Measurements from ENCODE around the gene TCF3.
A peak's percentile ranks its signal among the peaks of the same experiment; 100 is the strongest.

TCF3 gene

DNA sequence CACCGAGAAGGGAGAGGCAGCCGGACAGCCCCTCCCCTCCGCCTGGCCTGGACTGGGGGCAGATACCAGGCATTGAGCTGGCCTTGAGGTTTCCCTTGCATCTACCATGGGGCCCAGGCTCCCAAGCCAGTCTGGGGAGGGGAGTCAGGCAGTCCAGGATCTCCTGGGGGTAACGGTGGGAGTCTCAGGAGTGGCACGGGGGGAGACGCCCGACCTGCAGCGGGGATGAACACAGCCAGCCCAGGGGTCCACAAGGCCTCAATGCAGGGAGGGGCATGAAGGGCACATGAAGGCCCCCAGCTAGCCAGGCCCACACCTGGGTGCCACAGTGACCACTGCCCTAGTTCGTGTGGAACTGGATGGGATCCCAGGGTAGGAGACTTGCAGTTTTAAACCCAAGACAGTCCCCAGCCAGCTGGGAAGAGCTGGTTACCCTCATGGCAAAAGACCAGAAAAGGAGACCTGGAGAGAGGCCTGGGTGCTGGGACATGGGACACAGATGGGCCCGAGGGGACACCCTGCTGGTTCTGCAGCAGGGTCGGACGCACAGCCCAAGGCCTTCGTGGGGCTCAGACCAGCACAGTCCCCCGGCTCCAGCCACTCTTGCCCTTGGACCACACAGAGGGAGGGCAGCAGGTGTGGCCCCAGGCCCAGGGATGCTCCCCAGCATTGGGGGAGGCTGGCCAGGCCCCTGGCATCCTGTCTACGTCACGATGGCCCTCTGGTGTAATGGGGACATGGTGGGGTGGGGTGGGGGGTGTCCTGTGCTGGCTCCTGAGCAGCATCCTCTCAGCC, 42.5 kb downstream of the TCF3 start:
- FAIRE-seq, result no peak
- no peak for TF ChIP-seq POLR2A (IDR thresholded peaks at IDR 0.05; ENCODE audit: low read depth, low read length)

DNA sequence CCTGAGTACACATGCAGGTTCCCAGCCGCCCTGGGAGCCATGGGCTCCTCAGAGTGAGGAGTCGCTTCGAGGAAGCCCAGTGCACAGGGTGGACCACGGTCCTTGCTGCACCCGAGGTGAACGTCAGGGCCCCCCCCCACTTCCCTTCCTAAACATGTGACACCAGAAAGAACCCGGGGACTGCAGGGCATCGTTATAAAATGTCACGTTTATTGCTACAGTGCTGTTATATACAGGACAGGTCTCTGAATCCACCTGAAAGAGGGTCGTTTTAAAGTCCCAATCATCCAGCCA, 43.4 kb downstream of the TCF3 start:
- no peak for FAIRE-seq
- TF ChIP-seq POLR2A (IDR thresholded peaks at IDR 0.05; ENCODE audit: low read depth, low read length), result no peak

More for the DNA sequence above, 42.5 kb downstream of the TCF3 start:
- DNase-seq (ENCODE audit: insufficient read length, low spot score), result no peak

DNA sequence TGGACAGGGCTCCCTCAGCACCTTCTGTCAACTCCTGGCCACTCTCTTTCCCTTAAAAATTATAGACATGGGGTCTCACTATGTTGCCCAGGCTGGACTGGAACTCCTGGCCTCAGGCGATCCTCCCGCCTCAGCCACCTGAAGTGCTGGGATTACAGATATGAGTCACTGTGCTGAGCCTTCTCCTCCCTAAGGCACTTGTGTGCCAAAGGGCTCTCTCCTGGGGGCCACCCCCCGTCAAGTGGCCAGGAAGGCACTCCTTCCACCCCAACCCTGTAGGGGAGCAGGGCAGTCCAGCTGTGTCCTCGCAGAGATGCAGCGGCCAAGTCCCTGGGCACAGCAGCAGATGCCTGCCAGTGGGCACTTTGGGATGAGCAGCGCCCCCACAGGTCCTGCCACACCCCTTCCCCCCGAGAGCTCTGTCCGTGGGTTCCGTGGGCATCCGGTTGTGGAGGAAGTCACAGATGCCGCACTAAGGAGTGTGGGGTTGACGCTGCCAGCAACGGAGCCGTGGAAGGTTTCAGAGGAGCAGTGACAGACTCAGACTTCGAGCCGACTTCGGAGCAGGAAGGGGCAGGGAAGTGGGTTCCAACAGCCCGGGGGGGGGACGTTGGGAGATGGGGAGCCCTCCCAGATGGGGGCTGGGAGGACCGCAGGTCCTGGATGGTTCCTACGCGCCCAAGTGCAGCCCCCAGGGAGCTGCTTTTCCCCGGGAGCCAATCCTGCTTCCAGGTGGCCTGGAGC, 43.9 kb downstream of the TCF3 start:
- no peak for FAIRE-seq
- DNase-seq (ENCODE audit: insufficient read length, low spot score), result peak; percentile 98
- TF ChIP-seq POLR2A (IDR thresholded peaks at IDR 0.05; ENCODE audit: low read depth, low read length), result no peak

More for the DNA sequence above, 43.4 kb downstream of the TCF3 start:
- DNase-seq (ENCODE audit: insufficient read length, low spot score), result no peak

DNA sequence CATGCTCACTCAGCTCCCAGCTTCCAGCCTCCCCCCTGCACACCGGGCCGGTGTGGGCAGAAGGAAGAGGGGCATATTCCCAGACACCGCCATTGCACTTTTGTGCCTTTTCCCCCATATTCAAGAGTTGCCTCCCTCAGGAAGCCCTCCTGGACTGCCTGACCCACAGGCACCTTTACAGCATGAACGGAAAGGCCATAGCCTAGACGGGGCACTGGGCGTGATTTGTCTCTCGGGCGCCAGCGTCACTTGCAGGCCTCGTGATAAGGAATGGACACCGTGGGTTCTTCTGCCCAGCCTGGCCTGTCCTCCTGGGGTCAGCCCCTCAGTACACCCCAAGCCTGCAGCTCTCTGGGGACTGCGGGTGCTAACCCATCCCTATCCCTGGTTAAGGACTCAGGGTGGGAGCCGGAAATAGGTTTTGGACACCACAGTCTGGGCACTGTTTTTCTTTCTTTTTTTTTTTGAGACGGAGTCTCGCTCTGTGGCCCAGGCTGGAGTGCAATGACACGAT, 46.2 kb downstream of the TCF3 start:
- TF ChIP-seq POLR2A (IDR thresholded peaks at IDR 0.05; ENCODE audit: low read depth, low read length), result no peak
- no peak for DNase-seq (ENCODE audit: insufficient read length, low spot score)
- no peak for FAIRE-seq

DNA sequence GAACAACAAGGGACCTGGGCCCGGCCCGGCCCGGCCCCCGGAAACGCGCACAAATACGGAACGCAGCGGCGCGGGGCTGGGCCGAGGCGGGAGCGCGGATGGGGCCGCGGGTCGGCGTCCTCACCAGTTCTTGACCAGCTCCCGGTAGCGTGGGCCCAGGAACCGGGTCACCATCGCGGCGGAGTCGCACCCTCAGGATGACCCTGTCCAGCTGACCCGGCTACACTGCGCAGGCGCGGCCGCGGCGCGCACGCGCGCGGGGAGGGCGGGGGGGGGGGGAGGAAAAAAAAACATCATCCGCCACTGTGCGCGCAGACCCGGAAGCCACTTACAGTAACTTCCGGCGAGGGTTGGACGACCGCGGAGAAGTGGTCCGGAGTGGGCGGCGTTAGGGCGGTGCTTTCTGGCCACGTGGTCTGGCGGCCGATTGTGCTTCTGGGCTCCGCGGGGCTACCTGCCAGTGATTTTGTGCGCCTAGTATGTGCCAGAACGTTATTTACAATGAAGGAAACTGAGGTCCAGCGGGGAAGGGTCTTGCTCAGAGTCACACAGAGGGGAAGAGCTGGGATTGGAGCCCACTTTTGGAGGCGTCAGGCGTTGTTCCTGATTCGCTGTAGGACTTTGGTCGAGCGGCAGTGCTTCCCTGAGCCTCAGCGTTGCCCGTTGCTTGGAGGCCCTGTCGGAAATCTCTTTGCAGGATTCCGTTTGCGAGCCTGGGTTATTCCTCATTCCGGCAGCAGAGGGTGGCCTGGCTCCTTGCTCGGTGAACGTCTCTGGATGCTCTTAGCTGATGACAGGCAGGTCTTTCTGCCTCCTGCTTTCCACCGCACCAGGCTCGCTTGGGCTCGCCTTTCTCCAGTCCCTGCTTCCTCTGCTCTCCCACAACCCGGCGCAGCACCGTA, 46.9 kb downstream of the TCF3 start, which contains the start of gene UQCR11:
TSS of gene UQCR11 (minus strand) at position 227 of the 902 bp plus-strand sequence. CDS start at position 174, 53 bp downstream.
- peak; percentile 53 for FAIRE-seq
- DNase-seq (ENCODE audit: insufficient read length, low spot score), result peak; percentile 94
- TF ChIP-seq POLR2A (IDR thresholded peaks at IDR 0.05; ENCODE audit: low read depth, low read length), result peak; percentile 67

DNA sequence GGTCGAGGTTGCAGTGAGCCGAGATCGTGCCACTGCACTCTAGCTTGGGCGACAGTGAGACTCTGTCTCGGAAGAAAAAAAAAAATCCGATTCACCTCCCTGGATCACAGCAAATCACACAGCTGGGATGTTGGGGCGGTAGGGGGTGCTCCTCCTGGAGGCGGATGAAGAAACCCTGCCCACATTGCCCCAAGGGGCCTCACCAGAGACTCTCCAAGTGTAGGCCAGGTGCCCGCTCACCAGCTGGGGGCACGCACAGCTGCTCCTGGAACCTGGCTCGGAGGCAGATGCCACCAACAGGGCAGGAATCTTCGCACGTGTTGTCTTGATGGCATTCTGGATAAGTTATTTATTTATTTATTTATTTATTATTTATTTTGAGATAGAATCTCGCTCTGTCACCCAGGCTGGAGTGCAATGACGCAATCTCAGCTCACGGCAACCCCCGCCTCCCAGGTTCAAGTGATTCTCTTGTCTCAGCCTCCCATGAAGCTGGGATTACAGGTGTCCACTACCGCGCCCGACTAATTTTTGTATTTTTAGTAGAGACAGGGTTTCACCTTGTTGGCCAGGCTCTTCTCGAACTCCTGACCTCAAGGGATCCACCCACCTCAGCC, 50.2 kb downstream of the TCF3 start:
- DNase-seq (ENCODE audit: insufficient read length, low spot score) (no peak), FAIRE-seq (no peak)
- no peak for TF ChIP-seq POLR2A (IDR thresholded peaks at IDR 0.05; ENCODE audit: low read depth, low read length)

DNA sequence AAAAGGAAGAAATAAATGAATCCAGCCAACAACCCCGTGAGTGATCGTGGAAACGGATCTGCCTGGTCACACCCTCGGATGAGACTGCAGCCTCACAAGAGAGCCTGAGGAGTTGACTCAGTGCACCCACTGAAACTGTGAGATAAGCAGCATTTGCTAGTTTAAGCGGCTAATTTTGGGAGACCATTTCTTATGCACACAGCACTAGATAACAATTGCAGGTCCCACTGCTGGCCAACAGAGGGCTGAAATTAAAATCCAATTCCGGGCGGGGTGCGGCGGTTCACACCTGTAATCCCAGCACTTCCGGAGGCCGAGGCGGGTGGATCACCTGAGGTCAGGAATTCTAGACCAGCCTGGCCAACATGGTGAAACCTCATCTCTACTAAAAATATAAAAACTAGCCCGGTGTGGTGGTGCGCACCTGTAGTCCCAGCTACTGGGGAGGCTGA, 50.8 kb downstream of the TCF3 start:
- DNase-seq (ENCODE audit: insufficient read length, low spot score), result no peak
- no peak for FAIRE-seq
- TF ChIP-seq POLR2A (IDR thresholded peaks at IDR 0.05; ENCODE audit: low read depth, low read length), result no peak

DNA sequence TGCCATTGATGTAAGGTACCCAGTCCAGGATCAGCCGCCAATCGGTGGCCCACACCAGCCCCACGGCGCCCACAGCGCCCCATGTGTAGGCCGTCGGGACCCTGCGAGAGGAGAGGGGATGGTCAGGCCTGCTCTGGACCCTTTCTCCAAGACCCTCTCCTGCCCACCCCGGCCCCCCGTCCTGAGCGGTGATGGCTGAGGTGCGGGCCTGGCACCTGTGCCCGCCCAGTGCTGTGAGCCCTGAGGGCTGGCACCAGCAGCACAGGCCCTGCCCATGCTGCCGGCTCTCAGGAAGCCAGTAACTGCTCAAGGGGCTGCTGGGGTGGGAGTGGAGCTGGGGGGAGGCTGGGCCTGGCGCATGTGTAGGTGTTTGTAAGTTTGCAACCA, 53.0 kb downstream of the TCF3 start:
- TF ChIP-seq POLR2A (IDR thresholded peaks at IDR 0.05; ENCODE audit: low read depth, low read length), result no peak
- DNase-seq (ENCODE audit: insufficient read length, low spot score) (no peak), FAIRE-seq (no peak)

DNA sequence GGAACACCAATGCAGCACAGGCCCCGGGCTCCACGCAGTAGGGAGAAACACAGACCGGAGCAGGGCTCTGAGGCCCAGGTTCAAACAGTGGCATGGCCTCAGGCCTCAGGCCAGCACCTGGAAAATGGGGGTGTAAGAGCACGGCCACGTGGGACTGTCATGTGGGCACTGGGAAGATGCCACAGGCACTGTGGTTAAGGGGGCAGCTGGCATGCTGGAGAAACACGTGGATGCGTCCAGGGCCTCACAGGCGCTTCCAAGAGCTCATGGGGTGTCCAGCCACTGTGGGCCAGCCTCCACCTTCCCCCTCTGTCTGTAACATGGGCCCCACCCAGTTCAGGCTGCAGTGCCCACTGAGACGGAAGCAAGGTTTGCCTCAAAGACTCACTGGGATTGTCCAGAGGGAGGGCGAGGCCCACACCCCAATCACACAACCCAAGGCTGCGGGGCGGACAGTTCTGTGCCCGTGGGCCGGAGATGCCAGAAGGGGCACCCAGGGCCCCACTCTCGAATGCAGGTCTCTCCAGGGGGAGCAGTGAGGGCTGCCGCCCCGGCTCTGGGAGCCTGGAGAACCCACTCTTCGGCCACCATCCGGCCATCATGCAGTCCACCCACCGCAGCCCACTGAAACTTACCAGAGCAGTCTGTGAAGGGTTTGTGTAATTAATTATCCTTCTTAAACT, 53.5 kb downstream of the TCF3 start:
- FAIRE-seq (no peak), DNase-seq (ENCODE audit: insufficient read length, low spot score) (no peak)
- no peak for TF ChIP-seq POLR2A (IDR thresholded peaks at IDR 0.05; ENCODE audit: low read depth, low read length)

DNA sequence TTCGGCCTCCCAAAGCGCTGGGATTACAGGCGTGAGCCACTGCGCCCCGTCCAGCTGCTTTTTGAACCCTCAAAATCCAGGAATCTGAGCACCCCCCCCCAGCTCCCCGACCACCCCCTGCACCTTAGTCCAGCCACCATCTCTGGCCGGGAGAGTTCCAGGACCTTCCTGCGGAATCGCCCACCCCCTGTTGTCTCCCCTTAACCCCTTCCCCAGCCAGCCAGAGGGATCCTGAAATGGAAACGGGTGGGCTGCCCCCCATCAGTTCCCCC, 59.0 kb downstream of the TCF3 start:
- FAIRE-seq, result no peak
- DNase-seq (ENCODE audit: insufficient read length, low spot score), result no peak
- no peak for TF ChIP-seq POLR2A (IDR thresholded peaks at IDR 0.05; ENCODE audit: low read depth, low read length)

DNA sequence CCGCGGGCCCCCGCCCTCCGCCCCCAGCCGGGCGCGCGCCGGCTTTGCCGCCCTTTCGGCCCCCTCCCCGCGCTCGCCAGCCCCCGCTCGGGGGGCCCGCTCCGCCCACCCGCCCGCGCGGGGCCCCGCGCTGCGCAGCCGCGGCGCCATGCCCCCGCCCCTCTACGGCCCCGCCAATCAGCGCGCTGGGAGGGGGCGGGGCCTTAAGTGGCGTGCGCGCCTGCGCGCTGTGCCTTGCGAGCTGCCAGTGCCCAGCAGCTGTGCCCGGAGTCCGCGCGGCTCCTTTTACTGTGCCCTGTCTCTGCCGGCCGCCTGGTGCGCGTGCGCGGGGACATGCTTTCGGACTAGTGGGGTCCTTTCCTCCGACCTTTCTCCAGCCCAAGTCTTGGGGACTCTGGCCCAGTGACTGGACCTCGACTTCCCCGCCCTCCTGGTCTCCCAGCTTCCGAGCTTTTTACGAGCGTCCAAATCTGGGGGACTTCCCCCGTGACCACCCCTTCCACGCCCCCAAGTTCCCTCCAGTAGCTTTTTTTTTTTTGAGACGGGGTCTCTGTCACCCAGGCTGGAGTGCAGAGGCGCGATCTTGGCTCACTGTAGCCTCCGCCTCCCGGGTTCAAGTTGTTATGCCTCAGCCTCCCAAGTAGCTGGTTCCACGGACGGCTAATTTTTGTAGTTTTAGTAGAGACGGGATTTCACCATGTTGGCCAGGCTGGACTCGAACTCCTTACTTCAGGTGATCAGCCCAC, 59.5 kb downstream of the TCF3 start, which contains the start of gene MBD3:
TSS of gene MBD3 (minus strand) at position 111 of the 746 bp plus-strand sequence. CDS start 234 bp downstream, outside the sequence.
- DNase-seq (ENCODE audit: insufficient read length, low spot score), result peak; percentile 98
- peak; percentile 59 for TF ChIP-seq POLR2A (IDR thresholded peaks at IDR 0.05; ENCODE audit: low read depth, low read length)
- FAIRE-seq, result no peak

DNA sequence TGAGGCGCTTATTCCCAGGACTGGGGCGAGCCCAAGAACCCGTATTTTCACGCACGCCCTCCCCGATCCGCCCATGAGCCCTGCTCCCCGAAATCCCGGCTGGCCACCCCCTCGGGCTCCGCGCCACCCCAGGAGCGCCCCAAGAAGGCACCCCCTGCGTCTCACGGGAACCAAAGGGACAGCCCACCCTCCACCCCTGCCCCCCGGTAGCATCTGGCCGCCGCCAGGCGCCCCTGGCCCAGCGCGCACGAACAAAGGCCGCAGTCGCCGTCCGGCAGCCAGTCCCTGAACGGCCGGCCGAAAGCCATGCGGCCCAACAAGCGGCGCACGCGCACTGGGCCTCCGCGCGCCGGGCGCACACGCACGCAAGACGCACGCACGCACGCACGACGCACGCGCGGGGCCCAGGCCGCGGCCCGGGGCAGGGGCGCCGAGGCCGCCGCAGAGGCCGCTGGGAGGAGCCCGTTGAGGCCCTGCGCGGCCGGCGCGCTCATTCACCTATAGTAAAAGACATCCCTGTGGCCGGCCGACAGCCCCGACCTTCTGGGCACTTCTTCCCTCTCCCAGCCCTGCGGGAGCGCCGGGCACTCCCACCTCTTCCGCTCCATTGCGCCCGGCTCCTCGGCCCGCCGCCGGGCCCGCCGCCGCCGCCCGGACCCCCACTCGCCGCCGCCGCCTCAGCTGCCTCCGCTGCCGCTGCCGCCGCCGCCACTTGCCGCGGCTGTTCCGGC, 60.2 kb downstream of the TCF3 start:
- peak; percentile 94 for TF ChIP-seq POLR2A (IDR thresholded peaks at IDR 0.05; ENCODE audit: low read depth, low read length)
- FAIRE-seq, result no peak
- DNase-seq (ENCODE audit: insufficient read length, low spot score), result peak; percentile 91

Measured in H54 (cell line).